NB4 (cell line): ENCODE results near the gene ZBTB46.

Source experiments
- POLR2A ChIP-seq: IDR thresholded peaks from 2 replicates; pipeline ENCODE4 v1.6.1; 2011; ENCODE audit warnings: mild to moderate bottlenecking; ENCODE audit not compliant: insufficient read length; ENCODE audit errors: extremely low read depth
- TF ChIP-seq, protein P1 (sequence below): IDR thresholded peaks from one replicate; pipeline ENCODE4 v1.5.1; 2012; ENCODE audit warnings: low read depth, low read length
- TF ChIP-seq, protein P2 (sequence below): IDR thresholded peaks from 2 replicates; pipeline ENCODE4 v1.6.1; 2011; ENCODE audit warnings: low read depth, low read length

DNA sequence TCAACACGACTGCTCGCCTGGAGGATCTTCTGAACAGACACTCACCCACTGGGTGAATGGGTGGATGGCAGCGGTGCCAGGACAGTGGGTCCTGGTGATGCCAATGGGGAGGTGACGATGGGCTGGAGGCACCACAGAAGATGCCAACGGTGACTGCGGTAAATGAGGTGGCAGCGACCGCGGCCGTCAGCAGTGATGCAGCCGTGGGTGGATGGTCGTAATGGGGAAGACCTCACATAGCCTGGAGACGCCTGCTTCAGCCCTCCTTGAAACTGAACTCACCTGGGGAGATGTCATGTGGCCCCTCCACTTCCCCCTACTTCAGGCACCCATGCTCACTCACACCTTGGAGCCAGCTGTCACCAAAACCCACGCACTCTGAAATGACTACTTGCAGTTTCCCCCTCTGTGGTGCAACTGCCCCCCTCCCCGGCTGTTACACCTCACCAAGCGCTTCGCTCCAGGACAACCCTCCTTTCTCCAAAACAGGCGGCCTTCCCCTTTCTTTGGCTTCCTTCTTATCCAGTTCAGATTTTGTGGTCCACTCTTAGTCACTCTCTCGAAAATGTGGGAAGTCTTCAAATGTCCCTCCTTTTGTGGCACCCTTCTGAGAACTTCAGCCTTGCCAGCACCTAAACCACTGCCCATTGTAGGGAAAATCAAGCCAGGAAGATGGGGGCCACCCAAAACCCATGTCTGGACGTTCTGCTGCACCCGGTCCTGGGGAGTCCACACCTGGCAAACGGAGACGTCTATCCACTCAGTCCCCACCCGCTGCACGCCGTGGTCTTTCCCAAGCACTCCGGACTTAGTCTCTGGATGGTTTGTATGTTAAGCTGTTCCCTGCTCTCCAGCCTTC lies 19.9 kb upstream of the ZBTB46 start:
- TF ChIP-seq, protein P1, sequence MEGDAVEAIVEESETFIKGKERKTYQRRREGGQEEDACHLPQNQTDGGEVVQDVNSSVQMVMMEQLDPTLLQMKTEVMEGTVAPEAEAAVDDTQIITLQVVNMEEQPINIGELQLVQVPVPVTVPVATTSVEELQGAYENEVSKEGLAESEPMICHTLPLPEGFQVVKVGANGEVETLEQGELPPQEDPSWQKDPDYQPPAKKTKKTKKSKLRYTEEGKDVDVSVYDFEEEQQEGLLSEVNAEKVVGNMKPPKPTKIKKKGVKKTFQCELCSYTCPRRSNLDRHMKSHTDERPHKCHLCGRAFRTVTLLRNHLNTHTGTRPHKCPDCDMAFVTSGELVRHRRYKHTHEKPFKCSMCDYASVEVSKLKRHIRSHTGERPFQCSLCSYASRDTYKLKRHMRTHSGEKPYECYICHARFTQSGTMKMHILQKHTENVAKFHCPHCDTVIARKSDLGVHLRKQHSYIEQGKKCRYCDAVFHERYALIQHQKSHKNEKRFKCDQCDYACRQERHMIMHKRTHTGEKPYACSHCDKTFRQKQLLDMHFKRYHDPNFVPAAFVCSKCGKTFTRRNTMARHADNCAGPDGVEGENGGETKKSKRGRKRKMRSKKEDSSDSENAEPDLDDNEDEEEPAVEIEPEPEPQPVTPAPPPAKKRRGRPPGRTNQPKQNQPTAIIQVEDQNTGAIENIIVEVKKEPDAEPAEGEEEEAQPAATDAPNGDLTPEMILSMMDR, result no peak
- no peak for TF ChIP-seq POLR2A
- TF ChIP-seq, protein P2, sequence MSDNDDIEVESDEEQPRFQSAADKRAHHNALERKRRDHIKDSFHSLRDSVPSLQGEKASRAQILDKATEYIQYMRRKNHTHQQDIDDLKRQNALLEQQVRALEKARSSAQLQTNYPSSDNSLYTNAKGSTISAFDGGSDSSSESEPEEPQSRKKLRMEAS, result no peak
